Left ventricle myocardium inferior (tissue), 1 donor: ENCODE measurements around the gene RAB39B. TPM values are rescaled to one million over a fixed set of nuclear protein-coding genes. Genes with fewer than 3 reads are reported as not detected.
"Not testable (repeated sequence)": the region's sequence is repeated elsewhere in the genome, so short reads cannot be mapped to it uniquely, and the experiment has no call there.

ENCODE experiments used
- DNase-seq: peaks from one replicate; pipeline ENCODE4 v3.0.0-alpha.2; 2020
- H3K27ac ChIP-seq: fragments of 200-600 bp; replicated peaks from 2 replicates; pipeline ENCODE4 v1.8.0; 2021
- H3K27me3 ChIP-seq: fragments of 200-600 bp; 2 replicates; pipeline ENCODE4 v1.8.0; 2021; ENCODE audit warnings: low read depth
- H3K36me3 ChIP-seq: fragments of 200-600 bp; 2 replicates; pipeline ENCODE4 v1.8.0; 2021
- H3K4me1 ChIP-seq: fragments of 200-600 bp; 2 replicates; pipeline ENCODE4 v1.8.0; 2021
- H3K4me3 ChIP-seq: fragments of 200-600 bp; 2 replicates; pipeline ENCODE4 v1.8.0; 2021; ENCODE audit warnings: mild to moderate bottlenecking, moderate library complexity
- H3K9me3 ChIP-seq: fragments of 200-600 bp; replicated peaks from 2 replicates; pipeline ENCODE4 v1.8.0; 2021
- CTCF ChIP-seq: fragments of 200-600 bp; IDR thresholded peaks from 2 replicates; pipeline ENCODE4 v1.8.0; 2021; ENCODE audit warnings: antibody characterized with exemption, mild to moderate bottlenecking, borderline replicate concordance
- intact Hi-C: fragments of 100-400 bp; cut with micrococcal nuclease; formaldehyde crosslinking; loops from one replicate; pipeline ENCODE4 v1.11.0; 2022
- long read RNA-seq: library from polyadenylated mRNA; unstranded; transcript quantifications from one replicate; pipeline ENCODE4 v2.0.0, GENCODE V29; 2021
- total RNA-seq: library from RNA; stranded (reverse); fragmentation: NEBNext Ultra II Directional; extraction: Animal tissue kit (Norgen Biotek cat#: 25700); gene quantifications from one replicate; pipeline ENCODE4 v1.2.1, GENCODE V29; 2021
- donor health status: DM: no; HTN: yes; CAD: no; lungs with severe emphysema.

The RAB39B gene
- total RNA-seq, result 0.11 TPM
- long read RNA-seq, result 0 reads

- H3K9me3 ChIP-seq, result no peaks in the 10 kb centered on the region
- no peak for TF ChIP-seq CTCF
- no peaks in the 10 kb centered on the region for H3K36me3 ChIP-seq
- peaks cover 7% of the 10 kb centered on the region for H3K4me1 ChIP-seq
- no peak within 1 kb of the TSS for H3K27ac ChIP-seq
- DNase-seq, result peak; percentile 39
- H3K27me3 ChIP-seq, result no peaks in the 10 kb centered on the region
- intact Hi-C loops, result no loop called here
- H3K4me3 ChIP-seq, result peak within 1 kb of the TSS; percentile 64
Measured at GRCh38 chrX:155263854-155264628, at the start of gene RAB39B. TSS of gene RAB39B (minus strand) at chrX:155264491. CDS start at chrX:155264288, 203 bp downstream.

GRCh38 chrX:155313766-155314165, 49.5 kb upstream of the RAB39B start:
- no peaks in the 10 kb centered on the region for H3K4me1 ChIP-seq
- H3K4me3 ChIP-seq, result no peak overlapping the region
- intact Hi-C loops, result no loop called here
- DNase-seq, result no peak
- H3K27me3 ChIP-seq, result no peaks in the 10 kb centered on the region
- no peaks in the 10 kb centered on the region for H3K36me3 ChIP-seq
- no peak for TF ChIP-seq CTCF
- H3K27ac ChIP-seq, result no peak overlapping the region
- H3K9me3 ChIP-seq, result peaks cover 9% of the 10 kb centered on the region

- no peak overlapping the region for H3K4me3 ChIP-seq
- no peaks in the 10 kb centered on the region for H3K9me3 ChIP-seq
- no peaks in the 10 kb centered on the region for H3K4me1 ChIP-seq
- no peaks in the 10 kb centered on the region for H3K27me3 ChIP-seq
- no peak for DNase-seq
- H3K36me3 ChIP-seq, result no peaks in the 10 kb centered on the region
- intact Hi-C loops, result no loop called here
- no peak for TF ChIP-seq CTCF
- no peak overlapping the region for H3K27ac ChIP-seq
Measured at GRCh38 chrX:155293771-155294170, 29.5 kb upstream of the RAB39B start.

- no peak overlapping the region for H3K4me3 ChIP-seq
- H3K27me3 ChIP-seq, result no peaks in the 10 kb centered on the region
- no peak for TF ChIP-seq CTCF
- H3K4me1 ChIP-seq, result no peaks in the 10 kb centered on the region
- intact Hi-C loops, result no loop called here
- no peak for DNase-seq
- no peaks in the 10 kb centered on the region for H3K9me3 ChIP-seq
- H3K27ac ChIP-seq, result no peak overlapping the region
- H3K36me3 ChIP-seq, result peaks cover 14% of the 10 kb centered on the region
Measured at GRCh38 chrX:155279873-155280272, 15.6 kb upstream of the RAB39B start.

- no peak overlapping the region for H3K4me3 ChIP-seq
- H3K9me3 ChIP-seq, result peaks cover 19% of the 10 kb centered on the region
- H3K27ac ChIP-seq, result no peak overlapping the region
- no peaks in the 10 kb centered on the region for H3K27me3 ChIP-seq
- no peak for DNase-seq
- no peaks in the 10 kb centered on the region for H3K36me3 ChIP-seq
- intact Hi-C loops, result no loop called here
- H3K4me1 ChIP-seq, result no peaks in the 10 kb centered on the region
- TF ChIP-seq CTCF, result no peak
Measured at GRCh38 chrX:155270969-155271368, 6.7 kb upstream of the RAB39B start.

- H3K9me3 ChIP-seq, result peaks cover 19% of the 10 kb centered on the region
- H3K4me1 ChIP-seq, intact Hi-C loops, DNase-seq, H3K27me3 ChIP-seq, H3K36me3 ChIP-seq, H3K4me3 ChIP-seq, H3K27ac ChIP-seq: not testable (repeated sequence)
Measured at GRCh38 chrX:155267995-155268394, 3.7 kb upstream of the RAB39B start.
